Stimulated activated CD8-positive, alpha-beta memory T cell treated with anti-CD3 and anti-CD28 coated beads, Interleukin-7, amount 100 ng/mL, for 24 hours (primary cell): ENCODE results near the gene PTTG2.
"Not testable (repeated sequence)": the region's sequence is repeated elsewhere in the genome, so short reads cannot be mapped to it uniquely, and the experiment has no call there.

Experiments
- DNase-seq: peaks from one replicate; pipeline ENCODE4 v3.0.0-alpha.2; 2020; ENCODE audit warnings: low read depth

Gene PTTG2

GRCh38 chr4:37960098-37960497, at the start of gene PTTG2:
TSS of gene PTTG2 (plus strand) at chr4:37960398. CDS start at chr4:37960435, 37 bp downstream.
- no peak for DNase-seq

- no peak for DNase-seq
Measured at GRCh38 chr4:37914539-37914938, 45.7 kb upstream of the PTTG2 start.

GRCh38 chr4:37917388-37917787, 42.8 kb upstream of the PTTG2 start:
- no peak for DNase-seq

- no peak for DNase-seq
Measured at GRCh38 chr4:37918653-37919052, 41.5 kb upstream of the PTTG2 start.

GRCh38 chr4:37922328-37922727, 37.9 kb upstream of the PTTG2 start:
- no peak for DNase-seq

GRCh38 chr4:37923089-37923488, 37.1 kb upstream of the PTTG2 start:
- not testable (repeated sequence) for DNase-seq

DNA sequence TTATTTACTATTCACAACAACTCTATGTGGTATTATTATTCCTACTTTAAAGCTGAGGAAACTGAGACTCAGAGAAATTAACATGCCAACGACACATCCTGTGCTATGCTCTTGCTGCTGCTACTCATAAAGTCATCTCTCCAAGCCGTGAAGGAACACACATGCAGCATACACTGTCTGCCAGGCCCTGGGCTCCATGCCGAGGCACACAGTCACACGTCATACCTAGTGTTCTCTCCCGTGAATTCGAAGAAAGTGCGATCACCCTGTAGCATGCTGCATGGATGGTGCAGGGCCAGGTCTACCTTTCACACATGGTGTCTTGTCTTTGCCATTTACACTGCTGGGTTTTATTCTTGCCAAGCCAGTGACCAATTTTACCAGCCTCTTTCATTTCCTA, 35.3 kb upstream of the PTTG2 start:
- no peak for DNase-seq

- no peak for DNase-seq
Measured at GRCh38 chr4:37927434-37927833, 32.8 kb upstream of the PTTG2 start.

DNA sequence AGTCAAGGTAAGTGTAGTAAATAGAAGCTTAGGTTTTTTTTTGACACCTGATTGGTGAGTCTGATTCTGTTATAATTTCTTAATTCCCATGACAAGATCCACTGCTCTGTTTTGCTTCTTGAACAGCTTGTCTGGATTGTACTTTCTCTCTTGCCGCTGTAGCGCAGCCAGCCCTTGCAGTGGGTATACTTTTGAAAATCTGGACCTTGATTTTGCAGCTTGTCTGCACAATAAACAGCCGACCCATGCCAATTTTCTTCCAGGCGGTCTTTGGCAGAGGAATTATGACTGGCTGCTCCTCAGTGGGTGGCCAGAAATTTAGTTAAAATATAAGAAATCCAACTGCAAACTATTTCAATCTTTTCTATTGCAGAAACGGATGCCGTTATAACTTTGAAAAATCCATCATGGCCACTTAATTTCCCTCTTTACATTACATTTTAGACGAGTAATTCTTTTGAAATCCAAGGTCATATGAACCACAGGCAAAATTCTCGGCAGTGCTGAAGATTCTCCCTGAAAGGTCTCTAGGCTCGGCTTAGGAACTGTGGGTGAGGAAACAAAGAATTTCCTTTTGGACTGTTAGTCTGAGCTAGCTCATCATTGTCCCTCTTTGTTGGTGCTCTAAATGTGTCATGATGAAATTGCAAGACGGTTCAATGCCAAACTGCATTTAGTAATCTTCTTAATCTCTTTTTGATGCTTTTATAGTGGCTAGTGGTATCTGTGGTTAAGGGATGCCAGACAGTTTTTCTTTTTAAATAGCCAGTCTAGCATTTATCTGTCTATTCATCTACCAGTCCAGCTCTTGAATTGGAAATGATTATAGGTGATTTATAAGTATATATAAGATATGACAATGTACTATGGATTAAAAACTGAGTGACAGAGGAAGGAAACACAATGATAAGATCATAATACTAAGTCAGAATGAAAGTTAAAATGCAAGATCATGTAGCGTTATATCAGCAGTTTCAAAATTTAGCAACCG, 31.5 kb upstream of the PTTG2 start:
- no peak for DNase-seq

DNA sequence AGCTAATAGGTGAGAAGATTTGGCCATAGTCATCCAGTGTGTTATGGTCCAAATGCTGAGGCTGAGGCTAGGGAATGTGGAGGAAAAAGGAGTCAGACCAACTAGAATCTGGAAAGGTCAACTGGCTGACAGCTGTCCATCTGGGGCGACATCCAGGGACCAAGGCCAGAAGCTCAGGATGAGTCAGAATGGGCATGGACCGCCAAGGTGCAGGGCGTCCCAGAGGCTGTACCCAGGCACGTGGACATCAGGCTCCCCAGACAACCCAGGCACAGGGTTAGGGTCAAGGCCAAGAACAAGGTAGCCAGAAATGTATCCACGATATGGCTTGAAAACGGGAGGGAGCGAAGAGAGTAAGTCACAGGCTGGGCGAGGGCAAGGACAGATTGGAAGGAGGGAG, 26.1 kb upstream of the PTTG2 start:
- DNase-seq: no peak

DNA sequence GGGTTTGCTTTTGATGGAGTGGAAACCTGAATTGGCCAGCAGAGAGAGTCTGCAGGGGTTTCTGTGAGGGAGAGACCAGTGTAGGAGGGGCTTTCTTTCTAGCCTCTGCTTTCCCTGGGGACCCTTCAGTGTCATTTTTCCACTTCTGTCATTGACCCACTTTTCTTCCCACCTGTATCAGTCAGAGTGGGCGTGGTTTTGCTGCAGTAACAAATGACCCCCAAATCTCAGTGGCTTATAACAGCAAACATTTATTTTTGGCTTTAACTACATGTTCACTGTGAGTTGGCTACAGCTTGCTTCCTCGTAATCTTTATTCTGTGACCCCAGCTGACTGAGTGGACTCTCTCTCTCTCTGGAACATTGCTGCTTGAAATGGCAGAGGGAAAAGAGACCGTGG, 25.6 kb upstream of the PTTG2 start:
- DNase-seq: no peak

DNA sequence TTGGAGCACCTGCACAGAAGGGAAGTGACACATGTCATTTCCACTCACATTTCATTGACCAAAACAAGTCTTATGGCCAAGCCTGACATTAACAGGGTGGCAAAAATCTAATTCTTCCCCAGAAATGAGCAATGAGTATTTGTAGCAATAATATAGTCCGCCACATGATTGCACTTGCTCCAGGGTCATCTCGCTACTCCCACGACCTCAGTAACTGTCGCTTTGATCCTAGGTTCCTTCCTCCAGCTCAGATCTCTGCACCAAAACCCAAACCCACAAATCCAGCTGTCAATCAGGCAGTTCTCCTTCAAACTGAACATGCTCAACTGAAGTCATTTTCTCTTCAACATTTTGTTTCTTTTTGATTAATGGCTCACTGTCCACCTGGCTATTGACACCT, 25.2 kb upstream of the PTTG2 start:
- DNase-seq: no peak

DNA sequence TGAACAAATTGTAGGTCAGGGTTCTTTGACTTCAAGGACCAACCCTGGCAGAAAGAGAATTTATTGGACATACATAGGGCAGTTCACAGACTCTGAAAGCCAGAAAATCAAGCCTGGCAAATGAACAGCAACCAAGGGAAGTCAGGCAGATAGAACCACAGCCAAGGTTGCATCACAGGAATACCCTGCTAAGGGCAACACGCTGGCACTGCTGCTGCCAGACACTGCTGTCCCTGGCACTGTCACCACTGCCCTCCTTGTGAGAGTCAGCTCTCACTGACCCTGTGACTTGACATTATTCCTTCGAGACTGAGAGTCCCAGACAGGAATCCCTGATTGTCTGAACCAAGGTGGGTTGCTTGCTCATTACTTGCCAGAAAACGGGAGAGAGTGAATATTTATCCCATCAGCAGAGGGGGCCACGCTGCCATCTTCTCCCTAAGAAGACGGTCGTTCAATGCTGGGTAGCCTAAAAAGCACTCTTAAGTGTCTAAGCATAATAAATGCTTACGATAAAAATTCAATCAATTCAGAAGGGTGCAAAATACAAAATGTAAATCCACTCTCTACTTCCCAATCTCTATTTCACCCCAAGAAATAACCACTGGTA, 23.2 kb upstream of the PTTG2 start:
- no peak for DNase-seq

GRCh38 chr4:37938208-37938607, 22.0 kb upstream of the PTTG2 start:
- no peak for DNase-seq

- DNase-seq: no peak
Measured at GRCh38 chr4:37946503-37947179, 13.6 kb upstream of the PTTG2 start.

GRCh38 chr4:37948542-37948941, 11.7 kb upstream of the PTTG2 start:
- no peak for DNase-seq

DNA sequence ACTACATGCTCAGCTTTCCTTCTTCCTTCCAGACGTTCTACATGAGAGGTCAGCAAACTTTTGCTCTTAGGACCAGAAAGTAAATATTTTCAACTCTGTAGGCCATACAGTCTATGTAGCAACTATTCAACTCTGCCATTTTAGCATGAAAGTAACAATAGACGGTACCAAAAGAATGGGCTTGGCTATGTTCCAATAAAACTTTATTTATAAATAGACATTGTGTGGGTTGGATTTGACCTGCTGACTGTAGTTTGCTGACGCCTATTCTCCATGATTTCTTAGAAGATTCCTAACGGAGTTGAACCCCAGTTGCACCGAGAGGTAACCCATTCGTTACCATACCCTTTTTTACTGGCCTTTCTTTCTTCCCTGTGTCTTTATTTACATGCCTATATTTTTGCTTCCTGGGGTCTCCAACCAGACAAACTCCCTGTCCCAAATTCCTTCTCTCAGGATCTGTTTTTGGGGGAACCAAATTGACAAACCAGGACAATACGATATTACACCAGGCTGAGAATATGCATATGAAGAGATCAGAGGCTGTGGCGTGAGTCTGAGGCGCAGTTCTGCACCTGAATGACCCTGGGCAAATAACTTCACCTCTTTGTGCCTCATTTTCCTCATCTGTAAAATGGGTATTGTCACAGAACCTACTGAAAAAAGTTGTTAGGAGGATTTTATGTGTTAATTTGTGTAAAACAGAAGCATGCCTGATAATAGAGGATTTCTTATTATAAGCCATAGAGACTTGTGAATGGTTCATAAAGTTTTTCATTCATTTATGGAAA, 10.4 kb upstream of the PTTG2 start:
- DNase-seq: no peak

GRCh38 chr4:37951461-37952352, 8.5 kb upstream of the PTTG2 start:
- no peak for DNase-seq

DNA sequence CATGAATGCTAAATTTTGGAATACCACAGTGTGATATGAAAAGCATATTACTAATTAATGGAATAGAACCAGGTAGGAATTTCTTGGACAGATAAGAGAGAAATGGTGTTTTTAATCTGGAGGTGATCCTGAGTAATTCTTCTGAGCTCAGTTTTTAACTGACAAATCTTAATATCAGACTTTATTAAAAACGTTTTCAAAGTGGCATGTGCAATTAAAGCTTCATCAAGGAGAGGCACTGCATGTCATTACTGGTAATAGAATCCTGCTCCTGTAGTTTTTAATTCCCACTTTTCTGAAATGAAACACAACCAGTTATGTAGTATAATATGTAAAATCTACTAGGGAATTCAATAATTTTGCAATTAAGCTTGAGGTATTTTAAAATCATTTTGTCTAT, 7.0 kb upstream of the PTTG2 start:
- no peak for DNase-seq

- DNase-seq: no peak
Measured at GRCh38 chr4:37953620-37954293, 6.4 kb upstream of the PTTG2 start.
